OCI-LY1 (cell line): Measurements from ENCODE around the gene MICB.

Experiments
- CTCF ChIP-seq: fragments of 200-600 bp; sonication (generic), shearing (Covaris generic); IDR thresholded peaks from 2 replicates; pipeline ENCODE4 v1.5.1; 2017; ENCODE audit warnings: mild to moderate bottlenecking, antibody characterized with exemption, low read length, moderate library complexity, mixed read lengths
- EZH2 ChIP-seq: fragments of 200-600 bp; sonication (generic), shearing (Covaris generic); IDR thresholded peaks from 2 replicates; pipeline ENCODE4 v1.8.0; 2017; ENCODE audit warnings: borderline replicate concordance, mixed run types, mild to moderate bottlenecking, antibody characterized with exemption, low read length, moderate library complexity, mixed read lengths

GRCh38 chr6:31462964-31463870 lies 34.7 kb upstream of the MICB start:
- TF ChIP-seq CTCF (no peak), EZH2 (no peak)
